H9 (cell line): ENCODE measurements around the gene CMTM5. TPM values are rescaled to one million over a fixed set of nuclear protein-coding genes. Genes with fewer than 3 reads are reported as not detected.

Source experiments
- DNase-seq: peaks from one replicate; pipeline ENCODE4 v3.0.0-alpha.2; 2017
- H2AFZ ChIP-seq: one replicate; pipeline ENCODE4 v1.6.1; 2013; ENCODE audit warnings: mild to moderate bottlenecking, low read length, control low read depth, moderate library complexity
- H2AK5ac ChIP-seq: 2 replicates; pipeline ENCODE4 v1.6.1; 2013; ENCODE audit warnings: low read length, control low read depth, mixed read lengths; ENCODE audit not compliant: insufficient read length
- H2BK120ac ChIP-seq: one replicate; pipeline ENCODE4 v1.6.1; 2013; ENCODE audit warnings: low read depth, mild to moderate bottlenecking, low read length, control low read depth, inconsistent platforms; ENCODE audit not compliant: poor library complexity, severe bottlenecking
- H2BK12ac ChIP-seq: 2 replicates; pipeline ENCODE4 v1.6.1; 2013; ENCODE audit warnings: low read length, control low read depth, mixed read lengths, low read depth; ENCODE audit not compliant: insufficient read length
- H2BK15ac ChIP-seq: 2 replicates; pipeline ENCODE4 v1.6.1; 2013; ENCODE audit warnings: low read depth, low read length, control low read depth
- H2BK20ac ChIP-seq: one replicate; pipeline ENCODE4 v1.6.1; 2013; ENCODE audit warnings: low read depth, mild to moderate bottlenecking, low read length, control low read depth, inconsistent platforms; ENCODE audit not compliant: poor library complexity, severe bottlenecking
- H2BK5ac ChIP-seq: 2 replicates; pipeline ENCODE4 v1.6.1; 2013; ENCODE audit warnings: low read length, control low read depth, mixed read lengths; ENCODE audit not compliant: insufficient read length
- H3K14ac ChIP-seq: 2 replicates; pipeline ENCODE4 v1.6.1; 2013; ENCODE audit warnings: low read length, control low read depth; ENCODE audit not compliant: insufficient read depth
- H3K18ac ChIP-seq: 2 replicates; pipeline ENCODE4 v1.6.1; 2013; ENCODE audit warnings: low read depth, mild to moderate bottlenecking, mixed read lengths, low read length, control low read depth; ENCODE audit not compliant: insufficient read length
- H3K23ac ChIP-seq: 2 replicates; pipeline ENCODE4 v1.6.1; 2013; ENCODE audit warnings: low read length, control low read depth, mixed read lengths, low read depth; ENCODE audit not compliant: insufficient read length
- H3K23me2 ChIP-seq: 2 replicates; pipeline ENCODE4 v1.6.1; 2013; ENCODE audit warnings: low read depth, mild to moderate bottlenecking, mixed read lengths, low read length, control low read depth; ENCODE audit not compliant: insufficient read length, poor library complexity, severe bottlenecking
- H3K27ac ChIP-seq: 2 replicates; pipeline ENCODE4 v1.5.1; 2013; ENCODE audit warnings: low read length, control low read depth, mixed read lengths, low read depth; ENCODE audit not compliant: insufficient read length
- H3K27me3 ChIP-seq: 2 replicates; pipeline ENCODE4 v1.6.1; 2013; ENCODE audit warnings: low read length, control low read depth, inconsistent platforms; ENCODE audit not compliant: insufficient read depth
- H3K4ac ChIP-seq: 2 replicates; pipeline ENCODE4 v1.6.1; 2013; ENCODE audit warnings: low read depth, mild to moderate bottlenecking, control low read depth, inconsistent platforms, low read length, moderate library complexity
- H3K4me1 ChIP-seq: 2 replicates; pipeline ENCODE4 v1.6.1; 2013; ENCODE audit warnings: low read length, control low read depth, inconsistent platforms; ENCODE audit not compliant: insufficient read depth
- H3K4me2 ChIP-seq: 2 replicates; pipeline ENCODE4 v1.6.1; 2013; ENCODE audit warnings: low read length, control low read depth, mixed read lengths; ENCODE audit not compliant: insufficient read length, insufficient read depth
- H3K56ac ChIP-seq: 2 replicates; pipeline ENCODE4 v1.6.1; 2013; ENCODE audit warnings: low read depth, mild to moderate bottlenecking, mixed read lengths, low read length, control low read depth; ENCODE audit not compliant: insufficient read length
- H3K79me1 ChIP-seq: 2 replicates; pipeline ENCODE4 v1.6.1; 2013; ENCODE audit warnings: low read depth, mild to moderate bottlenecking, moderate library complexity, low read length, control low read depth, inconsistent platforms; ENCODE audit not compliant: insufficient read depth, poor library complexity, severe bottlenecking
- H3K79me2 ChIP-seq: 2 replicates; pipeline ENCODE4 v1.6.1; 2013; ENCODE audit warnings: low read length, control low read depth, inconsistent platforms; ENCODE audit not compliant: insufficient read depth
- H3K9ac ChIP-seq: 2 replicates; pipeline ENCODE4 v1.6.1; 2013; ENCODE audit warnings: low read length, control low read depth, mixed read lengths; ENCODE audit not compliant: insufficient read length; ENCODE audit errors: extremely low read depth
- H3K9me3 ChIP-seq: one replicate; pipeline ENCODE4 v1.6.1; 2013; ENCODE audit warnings: low read depth, low read length, inconsistent platforms; ENCODE audit not compliant: control insufficient read depth
- H3T11ph ChIP-seq: one replicate; pipeline ENCODE4 v1.6.1; 2013; ENCODE audit warnings: mild to moderate bottlenecking, low read length, control low read depth, inconsistent platforms
- H4K20me1 ChIP-seq: one replicate; pipeline ENCODE4 v1.6.1; 2013; ENCODE audit not compliant: control insufficient read depth, insufficient read length, insufficient read depth
- H4K5ac ChIP-seq: 2 replicates; pipeline ENCODE4 v1.6.1; 2013; ENCODE audit warnings: low read depth, mild to moderate bottlenecking, mixed read lengths, low read length, control low read depth; ENCODE audit not compliant: insufficient read length
- H4K8ac ChIP-seq: replicated peaks from 2 replicates; pipeline ENCODE4 v1.6.1; 2013; ENCODE audit warnings: low read length, control low read depth, mixed read lengths, low read depth; ENCODE audit not compliant: insufficient read length
- H4K91ac ChIP-seq: 2 replicates; pipeline ENCODE4 v1.6.1; 2013; ENCODE audit warnings: low read depth, mild to moderate bottlenecking, moderate library complexity, mixed read lengths, low read length, control low read depth; ENCODE audit not compliant: insufficient read length
- H3K27ac Mint-ChIP-seq, 3 experiments: 2 replicates in 2 of 3; 3 replicates in 1 of 3; pipeline ENCODE4 v1.8.0; 2020 to 2021; ENCODE audit warnings: mixed read lengths in 3 of 3, mild to moderate bottlenecking in 1 of 3, moderate library complexity in 1 of 3
- H3K27me3 Mint-ChIP-seq: 2 replicates; pipeline ENCODE4 v1.8.0; 2021; ENCODE audit warnings: low read depth, mild to moderate bottlenecking, moderate library complexity, mixed read lengths
- H3K36me3 Mint-ChIP-seq, 3 experiments: 2 replicates in 2 of 3; 3 replicates in 1 of 3; pipeline ENCODE4 v1.8.0; 2020 to 2021; ENCODE audit warnings: low read depth in 3 of 3, mixed read lengths in 3 of 3; ENCODE audit not compliant: insufficient read depth in 1 of 3
- H3K4me1 Mint-ChIP-seq, 2 experiments: 2 replicates each; pipeline ENCODE4 v1.8.0; 2020; ENCODE audit warnings: mixed read lengths in 2 of 2
- H3K4me3 Mint-ChIP-seq, 2 experiments: 2 replicates in 1 of 2; 3 replicates in 1 of 2; pipeline ENCODE4 v1.8.0; 2020 to 2021; ENCODE audit warnings: mild to moderate bottlenecking in 2 of 2, mixed read lengths in 2 of 2, moderate library complexity in 1 of 2
- H3K9me3 Mint-ChIP-seq, 2 experiments: 2 replicates in 1 of 2; 3 replicates in 1 of 2; pipeline ENCODE4 v1.8.0; 2020; ENCODE audit warnings: mild to moderate bottlenecking in 2 of 2, mixed read lengths in 2 of 2, moderate library complexity in 1 of 2
- WGBS: extraction: QIAGEN DNeasy Blood & Tissue Kit; methylation state at CpG from one replicate; pipeline ENCODE4 v1.1.7; 2013; ENCODE audit warnings: missing lambda C conversion rate, low lambda C conversion rate, mixed read lengths; ENCODE audit not compliant: insufficient read length; ENCODE audit errors: extremely low coverage; 5-methylcytosine and 5-hydroxymethylcytosine counted together
- total RNA-seq: library from RNA; stranded (reverse); gene quantifications from 2 replicates; pipeline ENCODE4 v1.2.1, GENCODE V29; 2021
- TF ChIP-seq, protein P1 (sequence below): fragments of 200-600 bp; sonication (generic); conservative IDR thresholded peaks from 3 replicates; pipeline ENCODE4 v1.8.0; 2021; ENCODE audit warnings: antibody characterized with exemption, mild to moderate bottlenecking

Gene CMTM5
- total RNA-seq, 1 experiment from 2014 or later = not detected

DNA sequence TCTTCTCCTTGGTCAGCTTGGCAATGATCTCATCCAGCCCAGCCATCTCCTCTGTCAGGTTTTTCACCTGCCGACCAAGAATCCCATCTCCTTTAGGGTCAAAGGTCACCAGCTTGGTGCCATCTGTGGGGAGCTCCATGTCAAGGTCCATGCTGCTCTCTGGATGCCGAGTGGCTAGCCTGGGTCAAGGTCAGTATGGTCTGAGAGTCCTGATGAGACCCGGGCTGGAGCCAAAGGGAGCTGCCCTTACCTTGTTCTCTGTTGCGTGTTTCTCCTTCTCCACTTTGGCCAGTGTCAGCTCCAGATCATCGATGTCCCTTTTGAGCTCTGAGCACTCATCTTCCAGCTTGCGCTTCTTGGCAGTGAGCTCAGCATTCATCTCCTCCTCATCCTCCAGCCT, 46.8 kb downstream of the CMTM5 start:
- Histone ChIP-seq H3K9ac (no peak overlapping the region), H2BK15ac (no peak overlapping the region), H3K4ac (no peak overlapping the region), H3K18ac (no peak overlapping the region), H2BK20ac (no peak overlapping the region), H2BK12ac (no peak overlapping the region), H4K91ac (no peak overlapping the region), H4K8ac (no peak overlapping the region), H3K79me2 (no peaks in the 10 kb centered on the region), H4K5ac (no peak overlapping the region), H3T11ph (no peak overlapping the region), H2BK120ac (no peak overlapping the region), H3K14ac (no peak overlapping the region), H3K4me2 (no peak overlapping the region), H2BK5ac (no peak overlapping the region), H2AFZ (no peak overlapping the region), H4K20me1 (no peaks in the 10 kb centered on the region), H3K79me1 (no peaks in the 10 kb centered on the region), H3K9me3 (no peaks in the 10 kb centered on the region), H2AK5ac (no peak overlapping the region), H3K27ac (no peak overlapping the region), H3K4me1 (no peaks in the 10 kb centered on the region), H3K23ac (no peak overlapping the region), H3K56ac (no peak overlapping the region), H3K27me3 (no peaks in the 10 kb centered on the region), H3K23me2 (no peaks in the 10 kb centered on the region)
- Mint-ChIP-seq H3K9me3 (no peaks in the 10 kb centered on the region; a peak in 2 of 5 replicates), H3K36me3 (no peaks in the 10 kb centered on the region), H3K4me1 (peaks cover 9% of the 10 kb centered on the region in 2 experiments; a peak in 3 of 4 replicates), H3K27me3 (peaks cover 45% of the 10 kb centered on the region), H3K4me3 (no peak overlapping the region; a peak in 1 of 5 replicates), H3K27ac (no peak overlapping the region)
- no CpG with 5 or more reads among the region's 6 CpGs for WGBS
- TF ChIP-seq, protein P1, sequence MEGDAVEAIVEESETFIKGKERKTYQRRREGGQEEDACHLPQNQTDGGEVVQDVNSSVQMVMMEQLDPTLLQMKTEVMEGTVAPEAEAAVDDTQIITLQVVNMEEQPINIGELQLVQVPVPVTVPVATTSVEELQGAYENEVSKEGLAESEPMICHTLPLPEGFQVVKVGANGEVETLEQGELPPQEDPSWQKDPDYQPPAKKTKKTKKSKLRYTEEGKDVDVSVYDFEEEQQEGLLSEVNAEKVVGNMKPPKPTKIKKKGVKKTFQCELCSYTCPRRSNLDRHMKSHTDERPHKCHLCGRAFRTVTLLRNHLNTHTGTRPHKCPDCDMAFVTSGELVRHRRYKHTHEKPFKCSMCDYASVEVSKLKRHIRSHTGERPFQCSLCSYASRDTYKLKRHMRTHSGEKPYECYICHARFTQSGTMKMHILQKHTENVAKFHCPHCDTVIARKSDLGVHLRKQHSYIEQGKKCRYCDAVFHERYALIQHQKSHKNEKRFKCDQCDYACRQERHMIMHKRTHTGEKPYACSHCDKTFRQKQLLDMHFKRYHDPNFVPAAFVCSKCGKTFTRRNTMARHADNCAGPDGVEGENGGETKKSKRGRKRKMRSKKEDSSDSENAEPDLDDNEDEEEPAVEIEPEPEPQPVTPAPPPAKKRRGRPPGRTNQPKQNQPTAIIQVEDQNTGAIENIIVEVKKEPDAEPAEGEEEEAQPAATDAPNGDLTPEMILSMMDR = no peak
- no peak for DNase-seq
